Measurements from ENCODE around the gene ATP5F1B.

DNA sequence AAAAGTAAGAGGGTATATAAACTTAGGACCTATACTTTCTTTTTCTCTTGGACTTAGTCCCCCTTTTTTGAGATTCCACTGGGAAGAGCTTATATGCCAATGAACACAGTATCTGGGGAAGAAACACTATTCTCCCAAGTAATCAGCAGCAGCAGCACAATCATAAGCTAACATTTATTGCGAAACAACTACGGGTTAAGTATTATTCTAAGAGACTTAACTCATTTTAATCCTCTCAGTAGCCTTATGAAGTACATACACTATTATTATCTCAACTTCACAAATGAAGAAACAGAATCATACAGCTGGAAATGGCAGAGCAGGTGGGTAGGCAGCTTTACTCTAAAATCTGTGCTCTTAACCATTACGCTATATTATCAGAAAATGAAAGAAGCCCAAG is 43.5 kb downstream of the ATP5F1B start:
- TF ChIP-seq, protein P1, sequence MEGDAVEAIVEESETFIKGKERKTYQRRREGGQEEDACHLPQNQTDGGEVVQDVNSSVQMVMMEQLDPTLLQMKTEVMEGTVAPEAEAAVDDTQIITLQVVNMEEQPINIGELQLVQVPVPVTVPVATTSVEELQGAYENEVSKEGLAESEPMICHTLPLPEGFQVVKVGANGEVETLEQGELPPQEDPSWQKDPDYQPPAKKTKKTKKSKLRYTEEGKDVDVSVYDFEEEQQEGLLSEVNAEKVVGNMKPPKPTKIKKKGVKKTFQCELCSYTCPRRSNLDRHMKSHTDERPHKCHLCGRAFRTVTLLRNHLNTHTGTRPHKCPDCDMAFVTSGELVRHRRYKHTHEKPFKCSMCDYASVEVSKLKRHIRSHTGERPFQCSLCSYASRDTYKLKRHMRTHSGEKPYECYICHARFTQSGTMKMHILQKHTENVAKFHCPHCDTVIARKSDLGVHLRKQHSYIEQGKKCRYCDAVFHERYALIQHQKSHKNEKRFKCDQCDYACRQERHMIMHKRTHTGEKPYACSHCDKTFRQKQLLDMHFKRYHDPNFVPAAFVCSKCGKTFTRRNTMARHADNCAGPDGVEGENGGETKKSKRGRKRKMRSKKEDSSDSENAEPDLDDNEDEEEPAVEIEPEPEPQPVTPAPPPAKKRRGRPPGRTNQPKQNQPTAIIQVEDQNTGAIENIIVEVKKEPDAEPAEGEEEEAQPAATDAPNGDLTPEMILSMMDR (IDR thresholded peaks at IDR 0.05), result no peak
- TF ChIP-seq POLR2A (IDR thresholded peaks at IDR 0.05), result no peak
- no peak for TF ChIP-seq EP300 (IDR thresholded peaks at IDR 0.05)

All from tibial nerve (tissue), 4 donors.